ENCODE data around the gene POU2AF3.

GRCh38 chr11:111348147-111348546 is 49.8 kb downstream of the POU2AF3 start:
- TF ChIP-seq POLR2A (IDR thresholded peaks at IDR 0.05; ENCODE audit: low read depth, low read length) (no peak), POLR2AphosphoS5 (IDR thresholded peaks at IDR 0.05; ENCODE audit: low read depth, low read length) (no peak), TAF1 (IDR thresholded peaks at IDR 0.05; ENCODE audit: borderline replicate concordance, low read depth, low read length) (no peak)
